Adrenal gland (tissue), 12 donors: Measurements from ENCODE around the gene SHFL. TPM values are rescaled to one million over a fixed set of nuclear protein-coding genes. Genes with fewer than 3 reads are reported as not detected.
A peak's percentile ranks its signal among the peaks of the same experiment; 100 is the strongest.

ENCODE experiments used
- DNase-seq, 7 donors: peaks; one replicate each; pipeline ENCODE4 v3.0.0-alpha.2; 2019 to 2020
- H3K27ac ChIP-seq, 5 donors: fragments of 200-600 bp; sonication (generic) in 4 of 5; 1 replicate in 3 of 5; 2 replicates in 2 of 5; pipeline versions ENCODE4 v1.5.1 to v1.8.0; 2016 to 2020; ENCODE audit warnings: mild to moderate bottlenecking in 1 of 5
- H3K27me3 ChIP-seq: fragments of 200-600 bp; 2 replicates; pipeline ENCODE4 v1.8.0; 2021
- H3K36me3 ChIP-seq, 2 donors: fragments of 200-600 bp; replicated peaks in 1 of 2; 1 replicate in 1 of 2; 2 replicates in 1 of 2; pipeline versions ENCODE4 v1.5.1 to v1.8.0; 2018 to 2022
- H3K4me1 ChIP-seq, 2 donors: fragments of 200-600 bp; replicated peaks in 1 of 2; 1 replicate in 1 of 2; 2 replicates in 1 of 2; pipeline versions ENCODE4 v1.5.1 to v1.8.0; 2018 to 2021
- H3K4me3 ChIP-seq, 4 donors: fragments of 200-600 bp; sonication (generic) in 3 of 4; one replicate each; pipeline ENCODE4 v1.5.1; 2016 to 2018
- H3K9me3 ChIP-seq, 3 donors: fragments of 200-600 bp; sonication (generic) in 1 of 3; replicated peaks in 1 of 3; 1 replicate in 2 of 3; 2 replicates in 1 of 3; pipeline versions ENCODE4 v1.5.1 to v1.8.0; 2016 to 2021
- POLR2A ChIP-seq, 2 donors: fragments of 450-650 bp; IDR thresholded peaks; one replicate each; pipeline ENCODE4 v1.6.1; 2017; ENCODE audit warnings: antibody characterized with exemption in 2 of 2, mild to moderate bottlenecking in 2 of 2, moderate library complexity in 1 of 2
- WGBS, 4 donors: extraction: QIAGEN DNeasy Blood & Tissue Kit in 2 of 4; methylation state at CpG; one replicate each; pipeline versions ENCODE4 v1.1.5 to v1.1.7; 2013 to 2017; 5-methylcytosine and 5-hydroxymethylcytosine counted together
- intact Hi-C, 2 donors: fragments of 100-400 bp; cut with DNase I; formaldehyde crosslinking; loops; one replicate each; pipeline versions ENCODE4 v1.14.1 to v1.15.0; 2022 to 2023
- polyA plus RNA-seq, 3 donors: library from polyadenylated mRNA; stranded (reverse); fragments of 200-250 nt in 2 of 3; fragments of 350-450 nt in 1 of 3; fragmentation: Illumina TruSeq in 1 of 3; extraction: RNeasy Lipid Tissue Mini Kit (QIAGEN cat#74804) in 1 of 3; gene quantifications; one replicate each; pipeline ENCODE4 v1.2.3, GENCODE V29; 2013 to 2014
- total RNA-seq, 9 donors: library from RNA; depleted of rRNA in 4 of 9; stranded (reverse); fragments of >200 nt in 4 of 9; fragments of 120-200 nt in 1 of 9; fragmentation: NEBNext Ultra II Directional in 1 of 9; extraction: Animal tissue kit (Norgen Biotek cat#: 25700) in 1 of 9; gene quantifications; one replicate each; pipeline versions ENCODE4 v1.1.0 to v1.2.4, GENCODE V29; 2013 to 2023
- TF ChIP-seq, protein P1 (sequence below), 6 experiments: fragments of 450-650 bp in 4 of 6; fragments of 200-600 bp in 2 of 6; sonication (generic) in 1 of 6; IDR thresholded peaks; 1 replicate in 5 of 6; 2 replicates in 1 of 6; pipeline versions ENCODE4 v1.5.1 to v1.8.0; 2016 to 2021; ENCODE audit warnings: antibody characterized with exemption in 6 of 6, mild to moderate bottlenecking in 2 of 6, moderate library complexity in 1 of 6
- donor health status: healthy with polysubstance abuse.
- donor health status: Bipolar disorder and iron deficiency.
- donor health status: DM: yes; HTN: yes; CAD: no.
- donor health status: DM: no; HTN: no; CAD: no.
- donor health status: DM: no; HTN: no; CAD: no.
- donor health status: DM: yes; HTN: yes; CAD: no.

SHFL gene
- total and polyA plus RNA-seq, 12 donors: 17.4 to 116 (median 42.3) TPM

DNA sequence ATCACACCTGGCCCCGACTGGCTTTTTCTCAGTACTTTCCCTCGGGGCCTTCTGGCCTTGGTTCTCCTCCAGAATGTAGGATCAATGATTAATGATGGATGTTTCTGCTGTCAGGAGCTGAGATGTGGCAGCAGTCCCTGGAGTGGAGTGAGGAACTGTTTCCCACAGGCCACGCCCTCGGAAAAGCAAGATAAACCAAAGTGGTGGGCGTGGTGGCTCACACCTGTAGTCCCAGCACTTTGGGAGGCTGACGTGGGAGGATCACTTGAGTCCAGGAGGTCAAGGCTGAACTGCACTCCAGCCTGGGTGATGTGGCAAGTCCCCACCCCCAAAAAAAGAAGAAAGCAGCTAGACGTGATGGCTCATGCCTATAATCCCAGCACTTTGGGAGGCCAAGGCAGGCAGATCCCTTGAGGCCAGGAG, 7.1 kb upstream of the SHFL start:
- H3K36me3 ChIP-seq: no peaks in the 10 kb centered on the region
- H3K4me3 ChIP-seq: no peak overlapping the region
- TF ChIP-seq, protein P1, sequence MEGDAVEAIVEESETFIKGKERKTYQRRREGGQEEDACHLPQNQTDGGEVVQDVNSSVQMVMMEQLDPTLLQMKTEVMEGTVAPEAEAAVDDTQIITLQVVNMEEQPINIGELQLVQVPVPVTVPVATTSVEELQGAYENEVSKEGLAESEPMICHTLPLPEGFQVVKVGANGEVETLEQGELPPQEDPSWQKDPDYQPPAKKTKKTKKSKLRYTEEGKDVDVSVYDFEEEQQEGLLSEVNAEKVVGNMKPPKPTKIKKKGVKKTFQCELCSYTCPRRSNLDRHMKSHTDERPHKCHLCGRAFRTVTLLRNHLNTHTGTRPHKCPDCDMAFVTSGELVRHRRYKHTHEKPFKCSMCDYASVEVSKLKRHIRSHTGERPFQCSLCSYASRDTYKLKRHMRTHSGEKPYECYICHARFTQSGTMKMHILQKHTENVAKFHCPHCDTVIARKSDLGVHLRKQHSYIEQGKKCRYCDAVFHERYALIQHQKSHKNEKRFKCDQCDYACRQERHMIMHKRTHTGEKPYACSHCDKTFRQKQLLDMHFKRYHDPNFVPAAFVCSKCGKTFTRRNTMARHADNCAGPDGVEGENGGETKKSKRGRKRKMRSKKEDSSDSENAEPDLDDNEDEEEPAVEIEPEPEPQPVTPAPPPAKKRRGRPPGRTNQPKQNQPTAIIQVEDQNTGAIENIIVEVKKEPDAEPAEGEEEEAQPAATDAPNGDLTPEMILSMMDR (IDR thresholded peaks at IDR 0.05): no peak
- TF ChIP-seq POLR2A (IDR thresholded peaks at IDR 0.05): no peak
- H3K27me3 ChIP-seq: no peaks in the 10 kb centered on the region
- H3K4me1 ChIP-seq: no peaks in the 10 kb centered on the region
- no peak overlapping the region for H3K27ac ChIP-seq
- 38 to 59% (median 41%) methylated on average over 4 to 7 of the region's 7 CpGs for WGBS, 4 donors
- intact Hi-C loops: no loop called here
- no peak for DNase-seq
- peaks cover 0 to under 1% (median 0%) of the 10 kb centered on the region in 3 donors for H3K9me3 ChIP-seq

DNA sequence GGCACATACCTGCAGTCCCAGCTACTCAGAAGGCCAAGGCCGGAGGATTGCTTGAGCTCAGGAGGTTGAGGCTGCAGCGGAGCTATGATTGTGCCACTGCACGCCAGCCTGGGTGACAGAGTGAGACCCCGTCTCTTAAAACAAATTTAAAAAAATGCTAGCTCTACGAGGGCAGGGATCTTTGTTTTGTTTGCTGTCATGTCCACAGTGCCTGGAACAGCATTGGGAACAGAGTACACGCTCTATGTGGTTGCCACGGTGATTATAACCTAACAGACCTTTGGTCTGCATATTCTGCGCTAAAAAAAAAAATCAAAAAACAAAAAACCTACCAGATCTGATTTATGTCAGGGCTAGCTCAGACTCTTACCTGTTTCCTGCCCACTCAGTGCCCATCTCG, 2.2 kb upstream of the SHFL start:
- intact Hi-C loops: no loop called here
- WGBS, 4 donors: 69 to 84% (median 79%) methylated on average over 9 of the region's 9 CpGs
- no peaks in the 10 kb centered on the region for H3K36me3 ChIP-seq
- H3K4me1 ChIP-seq: peaks cover 4 to 5% of the 10 kb centered on the region in 2 donors
- TF ChIP-seq POLR2A (IDR thresholded peaks at IDR 0.05): no peak
- TF ChIP-seq, protein P1 (IDR thresholded peaks at IDR 0.05): no peak
- no peak overlapping the region for H3K4me3 ChIP-seq
- H3K27me3 ChIP-seq: no peaks in the 10 kb centered on the region
- H3K27ac ChIP-seq: no peak overlapping the region
- no peaks in the 10 kb centered on the region for H3K9me3 ChIP-seq
- DNase-seq: no peak

DNA sequence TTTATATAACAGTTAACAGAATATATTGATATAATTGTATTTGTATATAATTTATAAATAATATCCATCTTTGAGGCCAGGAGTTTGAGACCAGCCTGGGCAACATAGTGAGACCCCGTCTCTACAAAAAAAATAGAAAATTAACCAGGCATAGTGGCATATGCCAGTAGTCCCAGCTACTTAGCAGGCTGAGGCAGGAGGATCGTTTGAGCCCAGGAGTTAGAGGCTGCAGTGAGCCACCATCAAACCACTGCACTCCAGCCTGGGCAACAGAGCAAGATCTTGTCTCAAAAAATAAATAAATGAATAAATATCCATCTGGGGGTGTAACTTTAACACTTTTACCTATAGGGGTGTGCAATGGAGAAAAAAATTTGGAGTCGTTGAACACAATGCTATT, 1.3 kb upstream of the SHFL start:
- no peaks in the 10 kb centered on the region for H3K27me3 ChIP-seq
- H3K4me3 ChIP-seq: no peak overlapping the region
- TF ChIP-seq, protein P1 (IDR thresholded peaks at IDR 0.05): no peak
- no peak for TF ChIP-seq POLR2A (IDR thresholded peaks at IDR 0.05)
- no peak for DNase-seq
- H3K36me3 ChIP-seq: peaks cover 0 to 8% of the 10 kb centered on the region in 2 donors
- intact Hi-C loops: no loop called here
- no peak overlapping the region for H3K27ac ChIP-seq
- H3K4me1 ChIP-seq: peaks cover 4 to 5% of the 10 kb centered on the region in 2 donors
- no peaks in the 10 kb centered on the region for H3K9me3 ChIP-seq
- 71 to 79% (median 76%) methylated on average over 3 of the region's 3 CpGs for WGBS, 4 donors

DNA sequence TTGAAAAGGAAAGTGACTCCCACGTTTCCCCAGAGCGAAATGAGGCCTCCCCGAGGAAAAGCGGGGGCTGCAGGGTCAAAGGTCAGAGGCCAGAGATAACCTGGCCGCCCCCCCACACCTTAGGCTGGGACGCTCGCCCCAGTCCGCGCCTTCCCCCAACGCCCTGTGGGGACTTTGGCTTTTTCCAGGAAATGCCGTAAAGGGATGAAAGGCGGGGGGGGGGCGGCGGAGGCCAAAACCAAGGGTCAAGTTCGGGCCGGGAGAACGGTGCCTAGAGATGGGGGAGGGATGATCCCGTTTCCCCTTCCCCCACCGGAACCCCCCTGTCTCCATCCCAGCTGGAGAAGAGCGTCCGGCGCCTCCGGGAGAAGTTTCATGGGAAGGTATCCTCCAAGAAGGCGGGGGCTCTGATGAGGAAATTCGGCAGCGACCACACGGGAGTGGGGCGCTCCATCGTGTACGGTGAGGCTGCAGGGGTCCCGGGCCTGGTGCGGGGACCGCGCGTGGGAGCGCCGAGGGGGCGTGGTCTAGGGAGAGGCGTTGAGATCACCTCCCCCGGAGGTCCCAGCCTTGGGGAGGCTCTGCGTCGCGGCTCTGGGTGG, 575 bp downstream of the SHFL start:
- WGBS, 4 donors: 5 to 11% (median 7%) methylated on average over 9 to 43 of the region's 43 CpGs
- peak overlapping the region; percentile 92 to 100 (median 97) for H3K4me3 ChIP-seq
- H3K4me1 ChIP-seq: peaks cover 4 to 5% of the 10 kb centered on the region in 2 donors
- DNase-seq: peak in 3 of 7 donors; percentile 43 to 53 (median 49)
- no peaks in the 10 kb centered on the region for H3K27me3 ChIP-seq
- TF ChIP-seq POLR2A (IDR thresholded peaks at IDR 0.05): no peak
- TF ChIP-seq, protein P1 (IDR thresholded peaks at IDR 0.05): no peak
- peaks cover 0 to 25% of the 10 kb centered on the region in 2 donors for H3K36me3 ChIP-seq
- peak overlapping the region in 4 of 5 donors; percentile 84 to 91 (median 85) for H3K27ac ChIP-seq
- no peaks in the 10 kb centered on the region for H3K9me3 ChIP-seq
- intact Hi-C loops: no loop called here
